OCI-LY1 (cell line): ENCODE measurements around the gene COL19A1.

Experiments
- H2AFZ ChIP-seq: fragments of 200-600 bp; sonication (generic), shearing (Covaris generic); 2 replicates; pipeline ENCODE4 v1.6.0; 2014; ENCODE audit warnings: antibody characterized with exemption, mild to moderate bottlenecking, low read length
- H3F3A ChIP-seq: fragments of 200-600 bp; sonication (generic), shearing (Covaris generic); 2 replicates; pipeline ENCODE4 v1.6.0; 2014; ENCODE audit warnings: mild to moderate bottlenecking, antibody characterized with exemption, low read length, moderate library complexity; ENCODE audit not compliant: insufficient read depth
- H3K27ac ChIP-seq: fragments of 200-600 bp; sonication (generic); 2 replicates; pipeline ENCODE4 v1.5.1; 2014; ENCODE audit warnings: low read length, mixed run types, mild to moderate bottlenecking, low read depth; ENCODE audit not compliant: poor library complexity, severe bottlenecking
- H3K27me3 ChIP-seq: fragments of 200-600 bp; sonication (generic); 2 replicates; pipeline ENCODE4 v1.6.0; 2014; ENCODE audit warnings: antibody characterized with exemption, mild to moderate bottlenecking, low read length, moderate library complexity; ENCODE audit not compliant: insufficient read depth
- H3K36me3 ChIP-seq: fragments of 200-600 bp; sonication (generic); 2 replicates; pipeline ENCODE4 v1.6.1; 2014; ENCODE audit warnings: mild to moderate bottlenecking, antibody characterized with exemption, low read length, moderate library complexity, mixed read lengths; ENCODE audit not compliant: insufficient read depth
- H3K4me1 ChIP-seq: fragments of 200-600 bp; sonication (generic); 2 replicates; pipeline ENCODE4 v1.5.1; 2014; ENCODE audit warnings: mild to moderate bottlenecking, low read length, moderate library complexity; ENCODE audit not compliant: insufficient read depth, severe bottlenecking
- H3K4me2 ChIP-seq: fragments of 200-600 bp; sonication (generic), shearing (Covaris generic); 2 replicates; pipeline ENCODE4 v1.6.1; 2014; ENCODE audit warnings: low read length
- H3K4me3 ChIP-seq: fragments of 200-600 bp; sonication (generic); 2 replicates; pipeline ENCODE4 v1.5.1; 2014; ENCODE audit warnings: low read length, low read depth, mild to moderate bottlenecking, mixed read lengths; ENCODE audit not compliant: poor library complexity, severe bottlenecking
- H3K79me2 ChIP-seq: fragments of 200-600 bp; shearing (Covaris generic); 2 replicates; pipeline ENCODE4 v1.6.1; 2016; ENCODE audit warnings: mixed run types, low read length, mixed read lengths; ENCODE audit not compliant: insufficient read depth
- H3K9ac ChIP-seq: fragments of 200-600 bp; sonication (generic), shearing (Covaris generic); 2 replicates; pipeline ENCODE4 v1.6.1; 2014; ENCODE audit warnings: mild to moderate bottlenecking, low read length, mixed read lengths
- H3K9me2 ChIP-seq: fragments of 200-600 bp; sonication (generic), shearing (Covaris generic); 2 replicates; pipeline ENCODE4 v1.6.1; 2014; ENCODE audit warnings: low read depth, mild to moderate bottlenecking, low read length, mixed read lengths
- H3K9me3 ChIP-seq: fragments of 200-600 bp; shearing (Covaris generic); 2 replicates; pipeline ENCODE4 v1.6.1; 2014; ENCODE audit warnings: low read length, mixed read lengths
- H4K20me1 ChIP-seq: fragments of 200-600 bp; sonication (generic), shearing (Covaris generic); 2 replicates; pipeline ENCODE4 v1.6.0; 2016; ENCODE audit warnings: mild to moderate bottlenecking, low read length; ENCODE audit not compliant: insufficient read depth
- EZH2 ChIP-seq: fragments of 200-600 bp; sonication (generic), shearing (Covaris generic); IDR thresholded peaks from 2 replicates; pipeline ENCODE4 v1.8.0; 2017; ENCODE audit warnings: borderline replicate concordance, mixed run types, mild to moderate bottlenecking, antibody characterized with exemption, low read length, moderate library complexity, mixed read lengths
- TF ChIP-seq, protein P1 (sequence below): fragments of 200-600 bp; sonication (generic), shearing (Covaris generic); IDR thresholded peaks from 2 replicates; pipeline ENCODE4 v1.5.1; 2017; ENCODE audit warnings: mild to moderate bottlenecking, antibody characterized with exemption, low read length, moderate library complexity, mixed read lengths

The COL19A1 gene

DNA sequence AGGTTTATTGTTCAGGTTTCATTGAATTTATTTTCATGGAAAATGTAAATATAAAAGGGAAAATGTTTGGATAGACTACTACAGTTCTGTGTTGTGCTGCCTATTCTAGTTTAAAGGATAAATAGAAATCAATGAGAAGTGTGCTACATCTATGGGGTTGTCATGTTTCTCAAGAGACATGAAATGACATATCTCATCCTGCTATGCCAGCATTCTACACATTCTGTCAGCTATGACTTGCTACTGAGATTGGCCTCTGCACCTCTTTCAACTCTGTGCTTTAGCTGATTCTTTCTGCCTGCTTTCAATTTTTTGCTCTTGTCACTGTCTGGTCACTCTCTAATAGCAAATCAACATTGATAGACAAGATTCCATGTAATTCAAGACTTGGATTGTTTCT, 33.8 kb upstream of the COL19A1 start:
- Histone ChIP-seq H2AFZ (no peak overlapping the region), H3K27me3 (no peaks in the 10 kb centered on the region), H3K9me2 (no peaks in the 10 kb centered on the region), H3K9me3 (no peaks in the 10 kb centered on the region), H3K9ac (no peak overlapping the region), H4K20me1 (no peaks in the 10 kb centered on the region), H3K27ac (no peak overlapping the region), H3K36me3 (no peaks in the 10 kb centered on the region), H3K4me2 (no peak overlapping the region), H3K4me1 (no peaks in the 10 kb centered on the region), H3F3A (no peaks in the 10 kb centered on the region), H3K4me3 (no peak overlapping the region), H3K79me2 (no peaks in the 10 kb centered on the region)
- TF ChIP-seq, protein P1, sequence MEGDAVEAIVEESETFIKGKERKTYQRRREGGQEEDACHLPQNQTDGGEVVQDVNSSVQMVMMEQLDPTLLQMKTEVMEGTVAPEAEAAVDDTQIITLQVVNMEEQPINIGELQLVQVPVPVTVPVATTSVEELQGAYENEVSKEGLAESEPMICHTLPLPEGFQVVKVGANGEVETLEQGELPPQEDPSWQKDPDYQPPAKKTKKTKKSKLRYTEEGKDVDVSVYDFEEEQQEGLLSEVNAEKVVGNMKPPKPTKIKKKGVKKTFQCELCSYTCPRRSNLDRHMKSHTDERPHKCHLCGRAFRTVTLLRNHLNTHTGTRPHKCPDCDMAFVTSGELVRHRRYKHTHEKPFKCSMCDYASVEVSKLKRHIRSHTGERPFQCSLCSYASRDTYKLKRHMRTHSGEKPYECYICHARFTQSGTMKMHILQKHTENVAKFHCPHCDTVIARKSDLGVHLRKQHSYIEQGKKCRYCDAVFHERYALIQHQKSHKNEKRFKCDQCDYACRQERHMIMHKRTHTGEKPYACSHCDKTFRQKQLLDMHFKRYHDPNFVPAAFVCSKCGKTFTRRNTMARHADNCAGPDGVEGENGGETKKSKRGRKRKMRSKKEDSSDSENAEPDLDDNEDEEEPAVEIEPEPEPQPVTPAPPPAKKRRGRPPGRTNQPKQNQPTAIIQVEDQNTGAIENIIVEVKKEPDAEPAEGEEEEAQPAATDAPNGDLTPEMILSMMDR: no peak
- no peak for TF ChIP-seq EZH2

DNA sequence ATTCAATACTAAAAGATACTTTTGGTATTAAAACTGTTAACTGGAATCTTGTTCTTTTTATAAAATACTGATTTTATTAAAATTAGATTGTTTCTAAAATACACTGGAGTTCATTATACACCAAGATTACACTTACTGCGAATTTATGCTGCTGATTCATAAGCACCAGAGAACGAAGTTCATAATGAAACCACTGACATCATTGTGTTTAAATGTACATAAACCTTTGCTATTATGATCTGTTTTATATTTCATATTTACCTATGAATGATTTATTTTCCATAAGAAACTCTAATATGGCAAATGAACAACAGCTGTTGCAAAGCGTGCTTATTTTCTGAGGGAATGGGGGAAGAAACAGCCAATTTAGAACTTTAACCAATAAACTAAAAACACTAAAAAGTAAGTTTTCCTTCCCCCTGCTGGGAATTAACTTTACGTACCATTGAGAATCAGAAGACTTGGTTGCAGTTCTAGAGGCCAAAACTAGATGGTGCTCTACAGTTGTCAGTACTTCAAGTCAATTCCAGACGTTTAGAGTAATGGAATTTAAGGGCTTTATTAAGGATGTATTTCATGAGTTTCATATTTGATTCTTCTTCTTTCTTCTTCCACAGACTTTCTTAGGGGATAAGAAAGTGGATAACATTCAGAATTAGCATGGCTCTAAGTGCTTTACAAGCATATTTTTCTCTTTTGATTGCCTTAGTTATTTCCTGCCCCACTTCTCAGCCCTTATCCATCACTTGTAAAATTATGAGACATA, 30.8 kb upstream of the COL19A1 start:
- no peaks in the 10 kb centered on the region for H3K36me3 ChIP-seq
- no peaks in the 10 kb centered on the region for H3K9me3 ChIP-seq
- no peak overlapping the region for H3K27ac ChIP-seq
- H3F3A ChIP-seq: no peaks in the 10 kb centered on the region
- no peak overlapping the region for H3K4me2 ChIP-seq
- no peak overlapping the region; the same call in 1 of the 2 replicates for H3K9ac ChIP-seq
- H3K79me2 ChIP-seq: no peaks in the 10 kb centered on the region
- no peaks in the 10 kb centered on the region for H4K20me1 ChIP-seq
- H3K4me3 ChIP-seq: no peak overlapping the region
- no peak overlapping the region for H2AFZ ChIP-seq
- no peaks in the 10 kb centered on the region for H3K9me2 ChIP-seq
- TF ChIP-seq EZH2: no peak
- TF ChIP-seq, protein P1: peak; percentile 89
- no peaks in the 10 kb centered on the region for H3K27me3 ChIP-seq
- H3K4me1 ChIP-seq: no peaks in the 10 kb centered on the region

DNA sequence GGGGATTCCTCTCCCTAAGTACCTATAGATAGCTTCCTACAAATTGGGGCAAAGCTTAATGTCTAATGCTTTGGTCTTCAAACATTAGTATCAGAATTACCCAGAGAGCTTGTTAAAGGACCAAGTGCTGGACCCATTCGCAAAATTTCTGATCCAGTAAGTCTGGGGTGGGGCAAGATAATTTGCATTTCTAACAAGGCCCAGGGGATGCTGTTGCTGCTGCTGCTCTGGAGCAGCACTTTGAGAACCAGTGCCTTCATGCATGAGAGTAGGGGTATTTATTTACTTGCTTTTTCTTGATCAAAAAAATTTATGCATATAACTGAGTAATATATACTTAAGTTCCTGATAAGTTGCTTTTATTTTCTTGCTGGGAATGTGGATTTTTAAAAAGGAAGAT, 24.5 kb upstream of the COL19A1 start:
- Histone ChIP-seq H3K9me3 (no peaks in the 10 kb centered on the region), H2AFZ (no peak overlapping the region), H4K20me1 (no peaks in the 10 kb centered on the region), H3F3A (no peaks in the 10 kb centered on the region), H3K36me3 (no peaks in the 10 kb centered on the region), H3K27me3 (no peaks in the 10 kb centered on the region), H3K79me2 (no peaks in the 10 kb centered on the region), H3K4me1 (no peaks in the 10 kb centered on the region), H3K27ac (no peak overlapping the region), H3K4me3 (no peak overlapping the region), H3K9ac (no peak overlapping the region), H3K9me2 (no peaks in the 10 kb centered on the region), H3K4me2 (no peak overlapping the region)
- TF ChIP-seq, protein P1: no peak
- TF ChIP-seq EZH2: no peak
